GM12878 (cell line): ENCODE data around the gene SMIM22. TPM values are rescaled to one million over a fixed set of nuclear protein-coding genes. Genes with fewer than 3 reads are reported as not detected.
A peak's percentile ranks its signal among the peaks of the same experiment; 100 is the strongest.

ENCODE experiments used
- BACH1 ChIP-seq: fragments of 450-650 bp; IDR thresholded peaks from 2 replicates; pipeline ENCODE4 v1.6.1; 2017; ENCODE audit warnings: mild to moderate bottlenecking, borderline replicate concordance
- CHD2 ChIP-seq: IDR thresholded peaks from 2 replicates; pipeline ENCODE4 v1.6.1; 2011; ENCODE audit warnings: low read depth, low read length, improper control_type of control experiment, borderline replicate concordance
- CREM ChIP-seq: IDR thresholded peaks from 2 replicates; pipeline ENCODE4 v1.6.1; 2014; ENCODE audit warnings: antibody characterized with exemption, low read depth
- DPF2 ChIP-seq: fragments of 450-650 bp; IDR thresholded peaks from 2 replicates; pipeline ENCODE4 v1.6.1; 2017; ENCODE audit warnings: mild to moderate bottlenecking
- FOS ChIP-seq: IDR thresholded peaks from 3 replicates; pipeline ENCODE4 v1.6.1; 2011; ENCODE audit warnings: borderline replicate concordance; ENCODE audit not compliant: insufficient read length; ENCODE audit errors: extremely low read depth
- GABPA ChIP-seq: IDR thresholded peaks from 2 replicates; pipeline ENCODE4 v1.6.1; 2014; ENCODE audit warnings: antibody characterized with exemption, low read depth, mild to moderate bottlenecking, inconsistent platforms
- GATAD2B ChIP-seq: fragments of 450-650 bp; conservative IDR thresholded peaks from 2 replicates; pipeline ENCODE4 v1.6.1; 2017; ENCODE audit warnings: low read depth, mild to moderate bottlenecking, moderate library complexity
- JUND ChIP-seq: IDR thresholded peaks from 2 replicates; pipeline ENCODE4 v1.6.1; 2012; ENCODE audit warnings: low read depth, mild to moderate bottlenecking, low read length, improper control_type of control experiment, moderate library complexity
- POLR2A ChIP-seq: IDR thresholded peaks from 2 replicates; pipeline ENCODE4 v1.6.1; 2011; ENCODE audit warnings: low read depth, mild to moderate bottlenecking, low read length
- RAD51 ChIP-seq: fragments of 450-650 bp; IDR thresholded peaks from 2 replicates; pipeline ENCODE4 v1.6.1; 2016; ENCODE audit warnings: moderate library complexity, mild to moderate bottlenecking, inconsistent platforms
- USF1 ChIP-seq: IDR thresholded peaks from 2 replicates; pipeline ENCODE4 v1.6.1; 2011; ENCODE audit warnings: borderline replicate concordance, low read depth, mild to moderate bottlenecking, moderate library complexity, mixed read lengths, low read length; ENCODE audit not compliant: insufficient read depth; ENCODE audit errors: extremely low read length
- USF2 ChIP-seq: IDR thresholded peaks from 2 replicates; pipeline ENCODE4 v1.6.1; 2011; ENCODE audit warnings: low read depth, low read length, improper control_type of control experiment, borderline replicate concordance
- WRNIP1 ChIP-seq: IDR thresholded peaks from 2 replicates; pipeline ENCODE4 v1.6.1; 2011; ENCODE audit warnings: low read depth, low read length, improper control_type of control experiment, borderline replicate concordance
- YBX1 ChIP-seq: fragments of 450-650 bp; IDR thresholded peaks from 2 replicates; pipeline ENCODE4 v1.6.1; 2016; ENCODE audit warnings: antibody characterized with exemption
- ZZZ3 ChIP-seq: IDR thresholded peaks from 2 replicates; pipeline ENCODE4 v1.6.1; 2011; ENCODE audit warnings: low read depth; ENCODE audit not compliant: control insufficient read depth, insufficient read length
- polyA plus RNA-seq, 11 experiments: library from polyadenylated mRNA; depleted of rRNA in 4 of 11; unstranded in 6 of 11; stranded (reverse) in 5 of 11; fragments of >200 nt; fragmentation: Nextera tagmentation in 4 of 11; fragmentation: Illumina TruSeq in 1 of 11; extraction: Ambion mirVana in 4 of 11; extraction: Trizol in 1 of 11; gene quantifications; 1 replicate in 1 of 11; 2 replicates in 10 of 11; pipeline versions ENCODE4 v1.2.1 to v1.2.3, GENCODE V29; 2011 to 2016; ENCODE audit warnings: inconsistent platforms in 2 of 11, missing spikeins in 2 of 11, low read depth in 1 of 11
- total RNA-seq, 4 experiments: library from RNA; depleted of rRNA in 3 of 4; stranded (reverse); fragments of >200 nt in 3 of 4; fragmentation: Illumina TruSeq in 1 of 4; extraction: Trizol in 1 of 4; gene quantifications; 2 replicates each; pipeline versions ENCODE4 v1.2.1 to v1.2.3, GENCODE V29; 2013 to 2021
- TF ChIP-seq, protein P1 (sequence below): IDR thresholded peaks from 2 replicates; pipeline ENCODE4 v1.6.1; 2011; ENCODE audit warnings: mild to moderate bottlenecking, low read depth, low read length, moderate library complexity; ENCODE audit not compliant: insufficient replicate concordance
- TF ChIP-seq, protein P2 (sequence below): IDR thresholded peaks from 2 replicates; pipeline ENCODE4 v1.6.1; 2012; ENCODE audit warnings: low read length, inconsistent platforms
- TF ChIP-seq, protein P3 (sequence below), 3 experiments: IDR thresholded peaks in 2 of 3; conservative IDR thresholded peaks in 1 of 3; 2 replicates each; pipeline ENCODE4 v1.5.1; 2011; ENCODE audit warnings: low read depth in 3 of 3, low read length in 3 of 3, mild to moderate bottlenecking in 3 of 3, control low read depth in 2 of 3, moderate library complexity in 2 of 3, inconsistent platforms in 1 of 3, mixed read lengths in 1 of 3; ENCODE audit not compliant: control insufficient read depth in 2 of 3, insufficient read depth in 1 of 3; ENCODE audit errors: extremely low read depth in 1 of 3
- TF ChIP-seq, protein P4 (sequence below): fragments of 450-650 bp; IDR thresholded peaks from 2 replicates; pipeline ENCODE4 v1.6.1; 2017; ENCODE audit warnings: mild to moderate bottlenecking
- TF ChIP-seq, protein P5 (sequence below): IDR thresholded peaks from 2 replicates; pipeline ENCODE4 v1.6.1; 2012; ENCODE audit warnings: low read depth, low read length, improper control_type of control experiment

The SMIM22 gene
- total and polyA plus RNA-seq, 10 of the 15 experiments (the other 5 are each of a cell fraction or from before 2014, with no cell fraction given), result 0.83 TPM; not detected in 9

DNA sequence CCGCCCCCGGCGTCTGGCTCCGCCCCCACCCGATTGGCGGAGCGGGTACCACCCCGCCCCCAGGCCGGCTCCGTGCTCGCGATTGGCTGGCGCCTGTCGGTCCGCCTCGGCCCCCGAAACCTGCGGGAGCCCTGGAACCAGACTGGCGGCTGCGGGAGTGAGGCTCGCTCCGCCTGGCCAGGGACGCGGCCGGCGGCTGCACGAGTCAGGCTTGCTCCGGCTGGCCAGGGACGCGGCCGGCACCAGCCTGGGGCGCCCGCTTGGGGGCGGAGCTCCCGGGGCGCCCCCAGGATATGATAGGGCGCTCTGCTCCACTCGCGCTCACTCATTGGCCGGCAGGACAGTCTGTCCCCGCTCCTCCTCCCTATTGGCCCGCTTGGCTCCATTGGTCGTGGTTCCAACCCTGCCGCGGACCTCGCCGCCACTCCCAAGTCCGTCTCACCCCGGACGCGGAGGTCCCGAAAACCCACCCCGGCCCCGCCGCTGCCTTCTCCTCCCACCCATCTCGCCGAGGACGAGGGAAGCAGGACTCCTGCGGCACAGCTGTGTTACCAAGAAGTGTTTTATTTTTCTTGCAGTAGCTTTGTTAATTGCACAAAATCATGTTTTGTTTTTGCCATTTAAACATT lies 7.6 kb downstream of the SMIM22 start (continued):
- TF ChIP-seq, protein P1, sequence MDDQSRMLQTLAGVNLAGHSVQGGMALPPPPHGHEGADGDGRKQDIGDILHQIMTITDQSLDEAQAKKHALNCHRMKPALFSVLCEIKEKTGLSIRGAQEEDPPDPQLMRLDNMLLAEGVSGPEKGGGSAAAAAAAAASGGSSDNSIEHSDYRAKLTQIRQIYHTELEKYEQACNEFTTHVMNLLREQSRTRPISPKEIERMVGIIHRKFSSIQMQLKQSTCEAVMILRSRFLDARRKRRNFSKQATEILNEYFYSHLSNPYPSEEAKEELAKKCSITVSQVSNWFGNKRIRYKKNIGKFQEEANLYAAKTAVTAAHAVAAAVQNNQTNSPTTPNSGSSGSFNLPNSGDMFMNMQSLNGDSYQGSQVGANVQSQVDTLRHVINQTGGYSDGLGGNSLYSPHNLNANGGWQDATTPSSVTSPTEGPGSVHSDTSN, result peak; percentile 97
- no peak for TF ChIP-seq USF2
- TF ChIP-seq CREM, result 0 out of 2 replicates have a peak, but pooled peaks have one; percentile 1
- peak; percentile 90; the same call in 1 of the 2 replicates for TF ChIP-seq CHD2
- no peak for TF ChIP-seq YBX1
- no peak for TF ChIP-seq USF1
- TF ChIP-seq BACH1, result 0 out of 2 replicates have a peak, but pooled peaks have one; percentile 49
- TF ChIP-seq, protein P2, sequence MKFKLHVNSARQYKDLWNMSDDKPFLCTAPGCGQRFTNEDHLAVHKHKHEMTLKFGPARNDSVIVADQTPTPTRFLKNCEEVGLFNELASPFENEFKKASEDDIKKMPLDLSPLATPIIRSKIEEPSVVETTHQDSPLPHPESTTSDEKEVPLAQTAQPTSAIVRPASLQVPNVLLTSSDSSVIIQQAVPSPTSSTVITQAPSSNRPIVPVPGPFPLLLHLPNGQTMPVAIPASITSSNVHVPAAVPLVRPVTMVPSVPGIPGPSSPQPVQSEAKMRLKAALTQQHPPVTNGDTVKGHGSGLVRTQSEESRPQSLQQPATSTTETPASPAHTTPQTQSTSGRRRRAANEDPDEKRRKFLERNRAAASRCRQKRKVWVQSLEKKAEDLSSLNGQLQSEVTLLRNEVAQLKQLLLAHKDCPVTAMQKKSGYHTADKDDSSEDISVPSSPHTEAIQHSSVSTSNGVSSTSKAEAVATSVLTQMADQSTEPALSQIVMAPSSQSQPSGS, result no peak
- TF ChIP-seq POLR2A, result peak; percentile 74
- peak; percentile 90 for TF ChIP-seq FOS
- TF ChIP-seq DPF2, result peak; percentile 98
- TF ChIP-seq GATAD2B, result no peak
- no peak for TF ChIP-seq RAD51
- TF ChIP-seq, protein P3, sequence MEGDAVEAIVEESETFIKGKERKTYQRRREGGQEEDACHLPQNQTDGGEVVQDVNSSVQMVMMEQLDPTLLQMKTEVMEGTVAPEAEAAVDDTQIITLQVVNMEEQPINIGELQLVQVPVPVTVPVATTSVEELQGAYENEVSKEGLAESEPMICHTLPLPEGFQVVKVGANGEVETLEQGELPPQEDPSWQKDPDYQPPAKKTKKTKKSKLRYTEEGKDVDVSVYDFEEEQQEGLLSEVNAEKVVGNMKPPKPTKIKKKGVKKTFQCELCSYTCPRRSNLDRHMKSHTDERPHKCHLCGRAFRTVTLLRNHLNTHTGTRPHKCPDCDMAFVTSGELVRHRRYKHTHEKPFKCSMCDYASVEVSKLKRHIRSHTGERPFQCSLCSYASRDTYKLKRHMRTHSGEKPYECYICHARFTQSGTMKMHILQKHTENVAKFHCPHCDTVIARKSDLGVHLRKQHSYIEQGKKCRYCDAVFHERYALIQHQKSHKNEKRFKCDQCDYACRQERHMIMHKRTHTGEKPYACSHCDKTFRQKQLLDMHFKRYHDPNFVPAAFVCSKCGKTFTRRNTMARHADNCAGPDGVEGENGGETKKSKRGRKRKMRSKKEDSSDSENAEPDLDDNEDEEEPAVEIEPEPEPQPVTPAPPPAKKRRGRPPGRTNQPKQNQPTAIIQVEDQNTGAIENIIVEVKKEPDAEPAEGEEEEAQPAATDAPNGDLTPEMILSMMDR (IDR thresholded peaks at IDR 0.05 in 2 of 3, conservative IDR thresholded peaks at IDR 0.05 in 1 of 3; ENCODE audit: control insufficient read depth in 2 of 3, extremely low read depth in 1 of 3, insufficient read depth in 1 of 3, low read depth in 3 of 3, low read length in 3 of 3), result no peak
- TF ChIP-seq, protein P4, sequence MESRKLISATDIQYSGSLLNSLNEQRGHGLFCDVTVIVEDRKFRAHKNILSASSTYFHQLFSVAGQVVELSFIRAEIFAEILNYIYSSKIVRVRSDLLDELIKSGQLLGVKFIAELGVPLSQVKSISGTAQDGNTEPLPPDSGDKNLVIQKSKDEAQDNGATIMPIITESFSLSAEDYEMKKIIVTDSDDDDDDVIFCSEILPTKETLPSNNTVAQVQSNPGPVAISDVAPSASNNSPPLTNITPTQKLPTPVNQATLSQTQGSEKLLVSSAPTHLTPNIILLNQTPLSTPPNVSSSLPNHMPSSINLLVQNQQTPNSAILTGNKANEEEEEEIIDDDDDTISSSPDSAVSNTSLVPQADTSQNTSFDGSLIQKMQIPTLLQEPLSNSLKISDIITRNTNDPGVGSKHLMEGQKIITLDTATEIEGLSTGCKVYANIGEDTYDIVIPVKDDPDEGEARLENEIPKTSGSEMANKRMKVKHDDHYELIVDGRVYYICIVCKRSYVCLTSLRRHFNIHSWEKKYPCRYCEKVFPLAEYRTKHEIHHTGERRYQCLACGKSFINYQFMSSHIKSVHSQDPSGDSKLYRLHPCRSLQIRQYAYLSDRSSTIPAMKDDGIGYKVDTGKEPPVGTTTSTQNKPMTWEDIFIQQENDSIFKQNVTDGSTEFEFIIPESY, result no peak
- no peak for TF ChIP-seq GABPA
- no peak for TF ChIP-seq WRNIP1
- no peak for TF ChIP-seq JUND
- TF ChIP-seq, protein P5, sequence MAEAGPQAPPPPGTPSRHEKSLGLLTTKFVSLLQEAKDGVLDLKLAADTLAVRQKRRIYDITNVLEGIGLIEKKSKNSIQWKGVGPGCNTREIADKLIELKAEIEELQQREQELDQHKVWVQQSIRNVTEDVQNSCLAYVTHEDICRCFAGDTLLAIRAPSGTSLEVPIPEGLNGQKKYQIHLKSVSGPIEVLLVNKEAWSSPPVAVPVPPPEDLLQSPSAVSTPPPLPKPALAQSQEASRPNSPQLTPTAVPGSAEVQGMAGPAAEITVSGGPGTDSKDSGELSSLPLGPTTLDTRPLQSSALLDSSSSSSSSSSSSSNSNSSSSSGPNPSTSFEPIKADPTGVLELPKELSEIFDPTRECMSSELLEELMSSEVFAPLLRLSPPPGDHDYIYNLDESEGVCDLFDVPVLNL, result no peak
- TF ChIP-seq ZZZ3, result no peak
